ENCODE measurements around the gene USB1. TPM values are rescaled to one million over a fixed set of nuclear protein-coding genes. Genes with fewer than 3 reads are reported as not detected.

Gene USB1
- total RNA-seq, 1 donor from 2014 or later, result 44.2 TPM

GRCh38 chr16:58012481-58012880, 11.3 kb downstream of the USB1 start:
- no peak overlapping the region for H3K4me3 ChIP-seq
- H3K27me3 ChIP-seq, result no peaks in the 10 kb centered on the region
- no peaks in the 10 kb centered on the region for H3K4me1 ChIP-seq
- DNase-seq (ENCODE audit: extremely low spot score in 2 of 2), result no peak
- H3K27ac ChIP-seq, result no peak overlapping the region
- no peaks in the 10 kb centered on the region for H3K9me3 ChIP-seq
- peaks cover 0 to 34% of the 10 kb centered on the region in 2 donors for H3K36me3 ChIP-seq
- intact Hi-C loops (cut with DNase I), result no loop called here
- no peak for TF ChIP-seq CTCF (IDR thresholded peaks at IDR 0.05)

- intact Hi-C loops (cut with DNase I), result no loop called here
- peaks cover 0 to 40% of the 10 kb centered on the region in 2 donors for H3K36me3 ChIP-seq
Observed at GRCh38 chr16:58013201-58013956, 12.2 kb downstream of the USB1 start.

GRCh38 chr16:58016840-58017446, 15.7 kb downstream of the USB1 start:
- peaks cover 2% of the 10 kb centered on the region for H3K4me1 ChIP-seq
- no peaks in the 10 kb centered on the region for H3K27me3 ChIP-seq
- TF ChIP-seq POLR2AphosphoS5 (IDR thresholded peaks at IDR 0.05; ENCODE audit: insufficient read depth in 1 of 2, low read depth in 1 of 2) (no peak), POLR2A (IDR thresholded peaks at IDR 0.05) (no peak), CTCF (IDR thresholded peaks at IDR 0.05) (no peak)
- no peaks in the 10 kb centered on the region for H3K9me3 ChIP-seq
- no peak overlapping the region for H3K4me3 ChIP-seq
- peaks cover 0 to 28% of the 10 kb centered on the region in 2 donors for H3K36me3 ChIP-seq
- H3K27ac ChIP-seq, result no peak overlapping the region
- intact Hi-C loops (cut with DNase I), result no loop called here
- DNase-seq (ENCODE audit: extremely low spot score in 2 of 2), result no peak

More at GRCh38 chr16:58013201-58013956, 12.2 kb downstream of the USB1 start:
- Histone ChIP-seq H3K27ac (no peak overlapping the region), H3K27me3 (no peaks in the 10 kb centered on the region), H3K4me3 (no peak overlapping the region), H3K4me1 (no peaks in the 10 kb centered on the region), H3K9me3 (no peaks in the 10 kb centered on the region)
- DNase-seq (ENCODE audit: extremely low spot score in 2 of 2), result no peak
- TF ChIP-seq CTCF (IDR thresholded peaks at IDR 0.05) (no peak), POLR2AphosphoS5 (IDR thresholded peaks at IDR 0.05; ENCODE audit: insufficient read depth in 1 of 2, low read depth in 1 of 2) (no peak), POLR2A (IDR thresholded peaks at IDR 0.05) (no peak)

- Histone ChIP-seq H3K36me3 (peaks cover 0 to 20% of the 10 kb centered on the region in 2 donors), H3K27me3 (no peaks in the 10 kb centered on the region), H3K9me3 (no peaks in the 10 kb centered on the region), H3K4me1 (peaks cover 16% of the 10 kb centered on the region), H3K27ac (no peak overlapping the region), H3K4me3 (no peak overlapping the region)
- TF ChIP-seq POLR2AphosphoS5 (IDR thresholded peaks at IDR 0.05; ENCODE audit: insufficient read depth in 1 of 2, low read depth in 1 of 2) (no peak), POLR2A (IDR thresholded peaks at IDR 0.05) (no peak), CTCF (IDR thresholded peaks at IDR 0.05) (no peak)
- intact Hi-C loops (cut with DNase I), result no loop called here
- DNase-seq (ENCODE audit: extremely low spot score in 2 of 2), result no peak
Observed at GRCh38 chr16:58018803-58019202, 17.6 kb downstream of the USB1 start.

Measured in vagina (tissue), 2 donors.